Fibroblast of skin of back (primary cell): ENCODE data around the gene ANKHD1.

Experiments used
- DNase-seq: peaks from one replicate; pipeline ENCODE4 v3.0.0-alpha.2; 2013

ANKHD1 gene

DNA sequence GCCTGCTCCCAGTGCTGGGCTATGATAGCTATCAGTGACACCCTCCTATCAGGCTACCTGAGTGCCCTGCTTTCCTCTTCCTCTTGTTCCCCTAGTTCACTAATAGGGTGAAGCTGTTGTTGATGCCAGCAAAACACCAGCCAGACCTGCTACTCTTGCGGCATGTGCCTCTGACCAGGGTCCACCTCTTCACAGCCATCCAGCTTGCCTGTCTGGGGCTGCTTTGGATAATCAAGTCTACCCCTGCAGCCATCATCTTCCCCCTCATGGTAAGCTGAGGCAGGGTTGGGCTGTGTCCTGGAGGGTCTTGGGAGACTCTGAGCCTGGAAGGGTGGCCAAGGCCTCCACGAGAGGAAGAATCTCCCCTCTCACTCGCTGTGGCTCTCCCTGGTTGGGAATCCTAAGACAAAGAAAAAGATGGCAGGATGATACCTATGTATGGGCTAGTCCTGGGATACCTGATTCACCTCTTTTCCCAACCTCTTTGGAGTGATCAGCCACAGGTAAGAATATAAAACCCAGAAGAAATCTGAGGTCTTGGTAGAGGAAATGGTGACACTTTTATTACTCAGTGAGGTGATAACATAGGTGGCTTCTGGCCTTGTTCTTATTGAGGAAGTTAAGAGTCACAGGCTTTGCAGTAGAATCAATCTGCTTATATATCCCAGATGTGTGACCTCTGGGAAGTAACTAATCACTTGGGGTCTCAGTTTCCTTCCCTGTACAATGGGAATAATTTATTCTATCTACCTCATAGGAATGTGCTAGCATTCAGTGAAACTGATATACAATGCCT, 30.1 kb upstream of the ANKHD1 start:
- no peak for DNase-seq

DNA sequence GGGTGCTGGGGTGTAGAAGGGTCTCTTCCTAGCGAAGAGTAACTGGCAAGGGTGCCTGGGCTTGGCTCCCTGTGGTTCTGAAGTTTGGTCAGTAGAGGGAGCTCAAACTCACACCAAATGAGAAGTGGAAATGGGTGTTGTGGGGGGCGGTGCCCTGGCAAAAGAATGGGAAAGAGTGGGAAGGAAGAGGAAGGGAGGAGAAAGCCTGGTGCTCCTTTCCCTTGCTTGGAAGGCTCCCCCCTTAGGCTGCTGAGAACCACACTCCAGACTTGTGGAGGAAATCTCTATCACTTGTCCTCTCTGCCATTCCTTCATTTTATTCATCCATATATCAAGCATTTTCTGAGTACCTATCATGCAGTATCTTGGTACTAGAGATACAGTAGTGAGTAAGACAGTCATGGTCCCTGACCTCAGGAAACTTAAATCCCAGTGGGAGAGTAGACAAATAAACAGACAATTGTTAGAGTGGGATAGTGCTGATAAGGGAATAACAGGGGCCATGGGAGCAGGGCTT, 28.6 kb upstream of the ANKHD1 start:
- DNase-seq = peak; percentile 79

DNA sequence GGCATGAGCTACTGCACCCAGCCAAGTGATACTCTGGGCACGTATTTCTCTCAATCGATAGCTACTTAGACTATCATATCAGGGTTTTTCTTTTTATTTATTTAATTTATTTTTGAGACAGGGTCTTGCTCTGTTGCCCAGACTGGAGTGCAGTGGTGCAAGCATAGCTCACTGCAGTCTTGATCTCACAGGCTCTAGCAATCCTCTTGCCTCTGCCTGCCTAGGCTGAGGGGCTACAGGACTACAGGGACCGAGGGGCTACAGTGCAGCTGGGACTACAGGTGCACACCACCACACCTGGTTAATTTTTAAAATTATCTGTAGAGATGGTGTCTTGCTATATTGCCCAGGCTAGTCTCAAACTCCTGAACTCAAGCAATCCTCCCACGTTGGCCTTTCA, 20.3 kb upstream of the ANKHD1 start:
- DNase-seq = no peak

DNA sequence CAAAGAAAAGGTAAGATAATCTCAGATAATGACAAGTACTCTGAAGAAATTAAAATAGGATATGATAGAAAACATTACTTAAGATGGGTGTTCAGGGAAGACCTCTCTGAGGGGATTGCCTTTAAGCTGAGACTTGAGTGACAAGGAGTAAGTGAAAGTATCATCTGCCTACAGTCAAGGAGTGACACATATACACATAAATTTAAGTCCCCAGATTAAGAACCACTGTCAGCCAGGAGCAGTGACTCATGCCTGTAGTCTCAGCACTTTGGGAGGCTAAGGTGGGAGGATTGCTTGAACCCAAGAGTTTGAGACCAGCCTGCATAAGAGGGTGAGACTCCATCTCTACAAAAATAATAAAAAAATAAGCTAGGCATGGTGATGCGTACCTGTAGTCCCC, 19.7 kb upstream of the ANKHD1 start:
- DNase-seq = no peak

DNA sequence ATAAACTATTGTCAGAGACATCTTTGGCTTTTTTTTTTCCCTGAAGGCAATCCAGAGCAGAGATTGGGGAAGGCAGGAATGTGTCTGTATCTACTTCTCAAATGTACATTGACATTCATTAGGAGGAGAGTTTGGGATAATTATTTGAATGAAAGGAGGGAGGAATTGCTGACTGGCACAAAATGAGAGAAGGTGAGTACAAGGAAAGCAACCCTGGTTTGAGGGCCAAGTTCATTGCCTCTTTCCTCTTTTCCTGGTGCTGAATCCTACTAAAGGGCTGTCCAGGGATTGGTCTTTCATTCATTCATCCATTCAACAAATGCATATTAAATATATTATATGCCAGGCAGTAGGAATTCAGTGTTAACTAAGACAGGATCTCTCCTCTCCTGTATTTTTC, 18.8 kb upstream of the ANKHD1 start:
- DNase-seq = no peak

DNA sequence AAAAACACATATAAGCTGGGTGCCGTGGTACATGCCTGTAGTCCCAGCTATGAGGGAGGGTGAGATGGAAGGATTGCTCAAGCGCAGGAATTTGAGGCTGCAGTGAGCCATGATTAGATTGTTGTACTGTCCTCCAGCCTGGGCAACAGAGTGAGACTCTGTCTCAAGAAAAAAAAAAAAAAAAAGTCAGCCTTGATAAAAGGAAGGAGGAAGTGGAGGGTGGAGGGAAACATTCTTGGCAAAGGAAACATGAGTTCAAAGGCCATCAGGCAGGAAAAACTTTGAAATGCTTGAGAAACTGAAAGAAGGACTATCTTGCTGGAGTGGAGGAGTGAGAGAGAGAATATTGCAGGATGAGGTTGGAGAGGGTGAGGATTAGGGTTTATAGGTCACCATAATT, 18.3 kb upstream of the ANKHD1 start:
- DNase-seq = no peak

DNA sequence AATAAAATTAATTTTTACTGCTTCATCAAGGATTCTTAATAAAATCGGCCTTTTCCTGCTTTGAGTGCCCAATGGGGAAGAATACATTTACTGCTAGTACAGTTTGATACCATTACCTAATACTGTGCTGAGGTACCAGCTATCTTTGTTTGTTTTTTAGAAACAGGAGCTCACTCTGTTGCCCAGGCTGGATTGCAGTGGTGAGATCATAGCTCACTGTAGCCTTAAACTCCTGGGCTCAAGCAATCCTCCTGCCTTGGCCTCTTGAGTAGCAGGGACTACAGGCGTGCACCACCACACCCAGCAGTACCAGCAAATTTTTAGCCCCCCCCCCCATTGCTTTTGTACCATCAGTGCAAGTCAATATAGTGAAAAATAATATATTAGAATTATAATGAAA, 13.6 kb upstream of the ANKHD1 start:
- no peak for DNase-seq

DNA sequence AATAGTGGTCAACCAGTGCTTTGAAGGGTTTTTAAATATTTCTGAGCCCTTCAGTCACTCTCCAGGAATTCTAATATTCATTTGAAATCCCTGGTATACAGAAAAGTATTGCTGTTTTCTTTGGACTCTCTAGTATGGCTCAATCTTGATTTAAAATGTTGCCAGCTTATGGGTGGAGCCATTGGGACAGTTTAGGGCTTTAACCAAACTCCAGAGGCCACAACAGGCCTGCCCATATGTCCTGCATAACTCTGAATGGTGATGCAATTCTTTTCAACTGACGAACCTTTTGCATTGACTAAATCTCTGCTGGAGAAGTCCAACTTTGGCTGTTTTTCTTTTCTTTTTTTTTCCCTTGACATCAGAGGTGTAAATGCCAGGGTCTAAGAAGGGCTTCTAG, 10.3 kb upstream of the ANKHD1 start:
- no peak for DNase-seq

DNA sequence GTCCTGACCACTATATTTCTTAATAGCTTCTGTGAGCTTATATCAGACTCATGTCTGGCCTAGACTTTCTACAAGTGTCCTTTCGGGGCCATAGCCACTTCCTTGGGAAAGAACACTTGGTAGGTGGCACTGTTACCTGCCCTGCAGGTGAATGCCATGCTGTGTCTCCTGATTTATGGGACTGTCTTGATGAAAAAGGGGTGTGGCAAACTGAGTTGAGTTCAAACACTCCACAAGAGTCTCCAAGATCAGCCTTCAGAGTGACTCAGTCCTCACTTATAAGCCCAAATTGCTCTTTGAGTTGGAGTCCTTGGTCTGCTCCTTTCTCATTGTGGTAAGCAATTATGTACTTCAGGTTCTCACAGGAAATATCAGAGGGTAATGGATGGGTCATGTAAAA, 9.9 kb upstream of the ANKHD1 start:
- DNase-seq = no peak

DNA sequence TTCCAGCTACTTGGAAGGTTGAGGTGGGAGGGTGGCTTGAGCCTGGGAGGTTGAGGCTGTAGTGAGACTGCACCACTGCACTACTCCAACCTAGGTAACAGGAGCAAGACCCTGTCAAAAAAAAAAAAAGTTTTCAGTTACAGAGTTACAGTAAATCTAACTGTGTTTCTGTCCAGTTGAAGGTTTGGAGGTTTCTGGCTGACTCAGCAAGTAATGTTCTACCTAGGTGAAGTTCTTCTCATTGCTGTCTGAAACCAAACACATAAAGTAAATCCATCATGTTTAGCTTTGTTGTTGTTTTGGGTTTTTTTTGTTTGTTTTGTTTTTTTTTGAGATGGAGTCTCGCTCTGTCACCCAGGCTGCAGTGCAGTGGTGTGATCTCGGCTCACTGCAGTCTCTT, 7.9 kb upstream of the ANKHD1 start:
- DNase-seq = no peak

DNA sequence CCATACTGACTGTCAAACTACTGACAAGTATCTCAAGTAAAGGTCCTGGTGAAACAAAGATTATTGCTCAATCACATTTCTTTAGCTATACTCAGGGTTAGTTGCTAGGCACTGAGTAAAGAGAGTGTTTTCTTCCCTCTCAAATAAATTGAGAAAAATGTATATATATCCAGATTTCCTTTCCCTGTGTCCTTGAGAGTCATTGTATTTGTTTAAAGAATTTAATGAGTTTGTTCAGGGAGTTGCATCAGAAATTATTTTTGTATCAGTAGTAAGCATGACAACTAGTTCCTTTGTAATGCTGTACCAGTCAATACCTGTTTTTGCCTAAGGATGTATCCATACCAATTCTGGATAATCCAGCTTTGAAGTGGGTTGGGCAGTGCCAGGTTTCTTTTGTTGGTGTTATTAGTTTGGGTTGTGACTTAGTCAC, 3.2 kb upstream of the ANKHD1 start:
- no peak for DNase-seq

DNA sequence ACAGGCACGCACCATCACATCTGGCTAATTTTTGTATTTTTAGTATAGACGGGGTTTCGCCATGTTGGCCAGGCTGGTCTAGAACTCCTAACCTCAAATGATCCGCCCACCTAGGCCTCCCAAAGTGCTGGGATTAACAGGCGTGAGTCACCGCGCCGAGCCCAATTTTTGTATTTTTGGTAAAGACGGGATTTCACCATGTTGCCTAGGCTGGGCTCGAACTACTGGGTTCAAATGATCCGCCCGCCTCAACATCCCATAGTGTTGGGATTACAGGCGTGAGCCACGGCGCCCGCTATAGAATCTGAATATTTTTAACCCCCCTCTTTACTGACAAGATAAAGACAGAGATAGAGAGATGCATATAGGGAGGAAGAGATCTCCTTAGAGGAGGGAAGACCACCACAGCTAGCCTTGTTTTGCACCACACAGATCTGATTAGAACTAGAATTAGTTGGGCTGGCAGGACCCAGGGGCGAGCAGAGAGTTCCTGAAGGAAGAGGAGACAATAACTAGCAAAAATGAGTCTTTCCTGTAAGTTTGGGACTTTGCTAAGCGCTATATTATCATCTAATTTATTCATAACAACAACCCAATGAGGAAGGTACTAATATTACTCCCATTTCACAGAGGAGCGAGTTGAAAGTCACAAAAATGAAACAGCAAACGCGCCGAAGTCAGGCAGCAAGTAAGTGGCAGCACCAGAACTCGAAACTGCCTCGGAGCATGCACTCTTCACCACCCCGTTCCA, 1.5 kb upstream of the ANKHD1 start:
- DNase-seq = no peak

DNA sequence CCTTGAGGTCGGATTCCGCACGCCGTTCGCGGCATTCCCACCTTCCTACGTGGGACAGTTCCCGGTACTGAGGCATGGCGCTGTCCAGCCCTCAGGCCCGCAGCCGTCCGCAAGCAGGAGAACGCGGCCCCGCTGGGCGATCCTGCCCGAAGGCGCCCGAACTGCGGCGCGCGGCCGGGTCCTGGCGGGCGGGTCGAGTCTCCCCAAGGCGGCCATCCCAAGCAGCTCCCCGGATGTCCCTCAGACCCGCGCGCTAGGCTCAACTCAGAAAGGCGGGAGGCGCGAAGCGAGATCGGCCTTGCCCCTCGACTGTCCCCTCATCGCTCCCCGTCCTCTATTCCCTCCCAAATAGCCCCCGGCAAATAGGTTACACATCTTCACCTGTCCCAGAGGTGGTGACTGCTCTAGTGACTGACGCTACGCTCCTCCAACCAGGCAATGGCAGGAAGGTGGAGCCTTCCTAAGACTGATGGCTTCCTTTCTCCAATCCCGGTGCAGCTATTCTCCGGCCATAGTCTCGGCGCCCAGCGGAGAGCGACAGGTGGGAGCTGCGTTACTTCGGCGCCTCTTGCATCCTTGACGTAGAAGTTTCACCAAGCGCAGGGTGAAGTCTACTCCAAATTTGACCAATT, 787 bp upstream of the ANKHD1 start:
- DNase-seq = peak; percentile 97

DNA sequence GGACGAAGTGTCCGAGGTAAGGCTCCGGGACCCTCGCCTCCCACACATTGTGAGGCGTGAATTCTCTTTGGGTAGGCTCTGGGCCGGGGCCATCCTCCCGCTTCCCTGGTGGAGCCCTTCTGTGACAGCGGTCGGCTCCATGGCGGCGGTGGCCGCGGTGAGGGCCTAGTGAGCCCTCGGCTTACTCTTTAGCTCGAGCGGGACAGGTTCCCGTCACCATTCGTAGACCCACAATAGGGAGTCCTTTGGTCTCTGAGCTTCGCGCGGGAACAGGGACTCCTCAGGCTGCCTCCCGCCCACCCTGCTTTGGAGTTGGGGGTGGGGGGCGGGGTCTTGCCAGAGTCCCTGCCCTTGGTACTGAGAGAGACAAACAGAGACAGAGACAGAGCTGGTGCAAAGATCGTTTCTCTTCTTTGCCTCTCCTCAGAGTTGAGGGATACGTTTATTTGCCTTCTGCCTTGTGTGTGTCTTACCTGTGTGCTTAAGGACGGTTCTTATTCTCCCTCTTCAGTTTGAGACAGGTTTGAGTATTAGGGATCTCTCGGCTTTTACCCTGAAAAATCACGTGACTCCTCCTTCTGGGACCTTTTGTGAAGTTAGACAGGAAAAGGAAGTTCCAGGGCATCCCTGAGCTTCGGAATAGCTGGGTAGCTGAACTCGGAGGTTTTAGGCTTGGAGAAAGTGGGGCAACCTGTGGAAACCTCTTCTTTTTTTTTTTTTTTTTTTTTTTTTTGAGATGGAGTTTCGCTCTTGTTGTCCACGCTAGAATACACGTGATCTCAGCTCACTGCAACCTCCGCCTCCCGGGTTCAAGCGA, 833 bp downstream of the ANKHD1 start:
- DNase-seq = peak; percentile 52

DNA sequence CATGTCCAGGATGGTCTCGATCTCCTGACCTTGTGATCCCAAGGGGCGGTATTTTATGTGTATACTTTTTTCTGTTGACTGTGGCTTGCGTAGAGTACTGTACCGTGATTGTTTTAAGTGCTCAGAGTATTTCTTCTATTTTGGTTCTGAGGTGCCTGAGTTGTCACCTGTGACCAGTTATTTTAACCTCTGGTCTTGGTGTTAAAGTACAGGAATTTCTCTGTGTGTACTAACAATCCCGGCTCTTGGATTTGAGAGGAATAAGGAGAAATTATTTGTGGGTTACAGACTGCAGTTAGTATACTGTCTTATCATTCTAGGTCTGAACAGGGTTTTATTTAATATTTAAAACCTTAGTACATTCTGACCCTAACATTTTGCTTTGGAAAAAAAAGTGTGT, 2.0 kb downstream of the ANKHD1 start:
- DNase-seq = no peak

DNA sequence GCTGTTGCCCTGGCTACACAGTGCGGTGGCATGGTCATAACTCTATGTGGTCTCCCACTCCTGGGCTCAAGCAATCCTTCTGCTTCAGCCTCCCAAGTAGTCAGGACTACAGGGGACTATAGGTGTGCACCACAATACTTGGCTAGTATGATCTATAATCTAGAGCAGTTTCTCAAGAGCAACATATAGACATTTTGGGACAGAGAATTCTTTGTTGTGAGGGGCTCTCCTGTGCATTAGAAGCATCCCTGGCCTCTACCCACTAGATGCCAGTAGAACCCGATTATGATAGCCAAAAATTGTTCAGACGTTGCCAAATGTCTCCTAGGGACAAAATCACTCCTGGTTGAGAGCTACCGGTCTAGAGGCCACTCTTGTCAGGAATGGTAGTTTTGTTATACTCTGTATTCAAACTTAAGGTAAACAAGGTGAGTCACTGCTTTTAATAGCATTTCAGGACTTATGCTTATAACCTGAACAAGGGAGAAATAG, 7.2 kb downstream of the ANKHD1 start:
- DNase-seq = no peak

DNA sequence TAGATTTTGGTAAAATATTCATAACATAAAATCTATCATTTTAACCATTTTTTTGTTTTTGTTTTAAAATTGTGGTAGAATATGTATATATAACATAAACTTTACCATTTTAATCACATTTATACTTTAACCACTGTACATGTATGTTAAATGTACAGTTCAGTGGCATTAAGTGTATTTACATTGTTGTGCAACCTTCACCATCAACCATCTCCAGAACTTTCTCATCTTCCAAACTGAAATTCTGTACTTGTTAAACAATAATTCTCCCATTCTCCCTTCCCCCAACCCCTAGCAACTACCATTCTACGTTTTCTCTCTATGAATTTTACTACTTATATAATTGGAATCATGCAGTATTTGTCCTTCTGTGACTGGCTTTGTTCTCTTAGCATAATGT, 11.6 kb downstream of the ANKHD1 start:
- DNase-seq = no peak

DNA sequence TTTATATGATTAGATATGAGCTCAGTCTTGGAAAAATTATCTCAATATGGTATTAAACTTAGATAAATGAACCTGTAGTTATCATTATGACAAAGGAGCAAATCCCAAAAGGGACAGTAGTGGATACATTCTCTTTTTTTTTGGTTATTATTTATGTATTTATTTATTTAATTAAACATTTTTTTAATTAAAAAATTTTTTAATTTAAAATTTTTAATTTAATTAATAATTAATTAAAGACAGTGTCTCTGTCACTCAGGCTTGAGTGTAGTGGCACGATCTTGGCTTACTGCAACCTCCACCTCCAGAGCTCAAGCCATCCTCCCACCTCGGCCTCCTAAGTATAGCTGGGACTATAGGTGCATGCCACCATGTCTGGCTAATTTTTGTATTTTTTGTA, 15.6 kb downstream of the ANKHD1 start:
- DNase-seq = no peak

DNA sequence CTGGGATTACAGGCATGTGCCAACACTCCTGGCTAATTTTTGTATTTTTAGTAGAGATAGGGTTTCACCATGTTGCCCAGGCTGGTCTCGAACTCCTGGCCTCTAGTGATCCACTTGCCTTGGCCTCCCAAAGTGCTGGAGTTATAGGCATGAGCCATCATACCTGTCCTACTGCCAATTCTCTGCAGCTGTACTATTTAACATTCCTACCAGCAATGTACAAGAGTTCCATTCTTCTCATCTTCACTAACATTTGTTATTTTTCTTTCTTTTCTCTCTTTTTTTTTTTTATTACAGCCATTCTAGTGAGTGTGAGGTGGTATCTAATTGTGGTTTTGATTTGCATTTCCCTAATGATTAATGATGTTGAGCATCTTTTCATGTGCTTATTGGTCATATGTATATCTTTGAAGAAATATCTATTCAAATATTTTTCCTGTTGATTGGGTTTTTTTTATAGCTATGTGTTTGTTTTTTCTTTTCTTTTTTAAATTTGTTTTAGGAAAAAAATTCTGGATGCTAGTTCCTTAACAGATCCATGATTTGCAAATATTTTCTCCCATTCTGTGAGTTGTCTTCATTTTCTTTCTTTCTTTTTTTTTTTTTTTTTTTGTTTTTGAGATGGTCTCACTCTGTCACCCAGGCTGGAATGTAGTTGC, 17.4 kb downstream of the ANKHD1 start:
- DNase-seq = no peak

DNA sequence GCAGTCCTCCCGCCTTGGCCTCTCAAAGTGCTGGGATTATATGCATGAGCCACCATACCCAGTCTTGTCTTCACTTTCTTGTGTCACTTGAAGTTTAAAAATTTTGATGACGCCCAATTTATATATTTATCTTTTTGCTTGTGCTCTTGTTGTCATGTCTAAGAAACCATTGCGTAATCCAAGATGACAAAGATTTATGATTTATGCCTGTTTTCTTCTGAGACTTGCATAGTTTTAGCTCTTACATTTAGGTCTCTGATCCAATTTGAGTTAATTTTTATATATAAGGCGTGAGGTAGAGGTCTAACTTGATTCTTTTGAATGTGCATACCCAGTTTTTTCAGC, 18.6 kb downstream of the ANKHD1 start:
- no peak for DNase-seq

DNA sequence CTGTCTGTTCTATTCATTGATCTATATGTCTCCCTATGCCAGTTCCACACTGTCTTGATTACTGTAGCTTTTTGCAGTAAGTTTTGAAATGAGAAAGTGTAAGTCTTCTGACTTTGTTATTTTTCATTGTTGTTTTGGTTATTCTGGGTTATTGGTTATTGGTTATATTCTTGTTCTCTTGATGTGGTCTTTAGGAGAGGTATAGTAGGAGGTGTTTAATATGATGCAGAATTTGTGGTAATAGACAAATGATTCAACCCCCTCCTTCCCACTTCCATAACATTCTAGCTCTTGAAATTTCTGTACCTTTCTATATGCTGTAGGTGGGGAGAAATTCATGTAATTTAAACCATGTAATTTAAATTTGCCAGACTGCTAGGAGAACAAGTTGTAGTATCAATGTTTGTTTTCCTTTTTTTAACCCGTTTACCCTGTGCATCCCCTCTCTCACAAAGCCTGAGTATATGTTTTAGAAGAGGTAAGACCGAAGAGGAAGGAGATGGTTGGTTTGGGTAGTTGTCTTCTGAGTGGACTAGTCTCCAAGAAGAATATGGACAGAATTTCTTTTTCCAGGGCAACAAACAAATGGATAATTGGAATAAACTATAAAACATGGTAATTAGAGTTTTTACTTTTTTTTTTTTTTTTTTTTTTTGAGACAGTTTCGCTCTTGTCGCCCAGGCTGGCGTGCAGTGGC, 19.2 kb downstream of the ANKHD1 start:
- DNase-seq = no peak
